ENCODE measurements around the gene GPR146. TPM values are rescaled to one million over a fixed set of nuclear protein-coding genes. Genes with fewer than 3 reads are reported as not detected.

The GPR146 gene
- total and polyA plus RNA-seq, 2 of the 4 experiments (the other 2 are of a cell fraction): 2.2 to 3.4 TPM

DNA sequence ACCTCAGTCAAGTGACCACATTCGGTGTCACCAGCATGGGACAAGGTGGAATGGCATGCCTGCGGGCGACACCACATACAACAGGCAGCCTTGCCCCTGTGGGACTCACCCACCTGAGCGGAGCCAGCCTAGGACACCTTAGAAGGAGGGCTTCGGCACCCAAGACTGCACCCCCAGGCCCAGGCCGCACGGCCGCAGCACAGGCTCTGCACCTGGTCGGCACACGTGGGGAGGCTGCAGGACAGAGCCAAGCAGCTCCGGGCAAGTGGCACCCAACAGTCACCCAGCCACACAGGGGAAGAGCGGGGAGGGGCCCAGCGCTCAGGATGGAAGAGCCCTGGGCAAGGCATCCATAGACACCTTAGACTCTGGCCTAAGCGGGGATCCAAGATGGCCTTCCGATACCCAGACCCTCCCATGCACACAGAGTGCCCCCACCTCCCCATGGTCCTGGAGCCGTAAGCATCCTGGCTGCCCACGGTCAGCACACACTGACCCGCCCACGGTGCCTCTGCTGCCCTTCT lies 27.4 kb downstream of the GPR146 start:
- Histone ChIP-seq H2BK120ac (ENCODE audit: low read depth, low read length) (no peak overlapping the region), H3K9me1 (ENCODE audit: insufficient read depth, low read length) (0 out of 2 replicates have a peak, but pooled peaks cover 5% of the 10 kb centered on the region), H2BK20ac (ENCODE audit: low read depth, low read length) (no peak overlapping the region), H3K14ac (replicated peaks; ENCODE audit: low read depth, low read length) (no peak overlapping the region), H2AK9ac (replicated peaks; ENCODE audit: low read depth, low read length, poor library complexity) (no peak overlapping the region), H3K9ac (ENCODE audit: low read depth, low read length) (no peak overlapping the region), H4K8ac (ENCODE audit: low read depth in 2 of 2, low read length in 2 of 2) (no peak overlapping the region), H3K4me1 (ENCODE audit: control insufficient read depth, insufficient read depth, low read length) (no peaks in the 10 kb centered on the region), H3K4ac (ENCODE audit: low read depth, low read length) (no peak overlapping the region), H4K5ac (ENCODE audit: low read depth, low read length) (no peak overlapping the region), H3K18ac (ENCODE audit: low read depth, low read length) (no peak overlapping the region), H2AFZ (replicated peaks; ENCODE audit: low read length, poor library complexity) (no peak overlapping the region), H4K20me1 (ENCODE audit: insufficient read depth, low read length) (peaks cover 29% of the 10 kb centered on the region), H2BK5ac (ENCODE audit: low read depth, low read length, poor library complexity, severe bottlenecking) (no peak overlapping the region), H3K9me3 (ENCODE audit: control insufficient read depth, insufficient read depth, low read length) (no peaks in the 10 kb centered on the region), H3K79me1 (ENCODE audit: low read depth in 1 of 2, low read length in 2 of 2) (no peaks in the 10 kb centered on the region), H2AK5ac (ENCODE audit: low read depth, low read length) (no peak overlapping the region), H4K91ac (ENCODE audit: insufficient read depth, low read depth, low read length) (no peak overlapping the region), H3K4me3 (ENCODE audit: insufficient read depth, low read depth, low read length) (no peak overlapping the region), H3K4me2 (ENCODE audit: low read depth, low read length) (no peak overlapping the region), H3K27ac (ENCODE audit: insufficient read depth, low read length) (no peak overlapping the region), H3K56ac (ENCODE audit: extremely low read depth, insufficient read depth, low read length) (no peak overlapping the region), H3K23ac (ENCODE audit: low read depth, low read length) (no peak overlapping the region), H3K36me3 (ENCODE audit: control insufficient read depth, insufficient read depth, low read length) (no peaks in the 10 kb centered on the region), H2BK15ac (ENCODE audit: low read depth, low read length) (no peak overlapping the region), H3K27me3 (ENCODE audit: control insufficient read depth, insufficient read depth, low read length) (no peaks in the 10 kb centered on the region)
- dilution Hi-C loops (cut with HindIII; ENCODE audit: low sequenced_read_pairs, unreplicated experiment) (no loop called here), in situ Hi-C loops (cut with MboI; ENCODE audit: low sequenced_read_pairs) (no loop called here), intact Hi-C loops (cut with micrococcal nuclease) (no loop called here)
- ATAC-seq (ENCODE audit: low read depth) (no peak), DNase-seq (no peak)
- no TSS peak for BruUV-seq (replicated peaks)
- ChIA-PET POLR2A (ENCODE audit: unreplicated experiment) (no interaction called here), CTCF (no interaction called here)
- 94% methylated on average over 5 of the region's 19 CpGs; no CpG with 5 or more reads in 1 of the 2 experiments for WGBS, 2 experiments (ENCODE audit: extremely low coverage in 2 of 2, insufficient read length in 1 of 2)
- TF ChIP-seq POLR2A (IDR thresholded peaks at IDR 0.05; ENCODE audit: low read depth, low read length): no peak
- no peak for TF ChIP-seq NFE2L2 (IDR thresholded peaks at IDR 0.05; ENCODE audit: low read depth, low read length)
- TF ChIP-seq, protein P1, sequence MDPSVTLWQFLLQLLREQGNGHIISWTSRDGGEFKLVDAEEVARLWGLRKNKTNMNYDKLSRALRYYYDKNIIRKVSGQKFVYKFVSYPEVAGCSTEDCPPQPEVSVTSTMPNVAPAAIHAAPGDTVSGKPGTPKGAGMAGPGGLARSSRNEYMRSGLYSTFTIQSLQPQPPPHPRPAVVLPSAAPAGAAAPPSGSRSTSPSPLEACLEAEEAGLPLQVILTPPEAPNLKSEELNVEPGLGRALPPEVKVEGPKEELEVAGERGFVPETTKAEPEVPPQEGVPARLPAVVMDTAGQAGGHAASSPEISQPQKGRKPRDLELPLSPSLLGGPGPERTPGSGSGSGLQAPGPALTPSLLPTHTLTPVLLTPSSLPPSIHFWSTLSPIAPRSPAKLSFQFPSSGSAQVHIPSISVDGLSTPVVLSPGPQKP (IDR thresholded peaks at IDR 0.05; ENCODE audit: borderline replicate concordance, low read depth, low read length): no peak
